ENCODE data around the gene TMEM255A.
A peak's percentile ranks its signal among the peaks of the same experiment; 100 is the strongest.

The TMEM255A gene

DNA sequence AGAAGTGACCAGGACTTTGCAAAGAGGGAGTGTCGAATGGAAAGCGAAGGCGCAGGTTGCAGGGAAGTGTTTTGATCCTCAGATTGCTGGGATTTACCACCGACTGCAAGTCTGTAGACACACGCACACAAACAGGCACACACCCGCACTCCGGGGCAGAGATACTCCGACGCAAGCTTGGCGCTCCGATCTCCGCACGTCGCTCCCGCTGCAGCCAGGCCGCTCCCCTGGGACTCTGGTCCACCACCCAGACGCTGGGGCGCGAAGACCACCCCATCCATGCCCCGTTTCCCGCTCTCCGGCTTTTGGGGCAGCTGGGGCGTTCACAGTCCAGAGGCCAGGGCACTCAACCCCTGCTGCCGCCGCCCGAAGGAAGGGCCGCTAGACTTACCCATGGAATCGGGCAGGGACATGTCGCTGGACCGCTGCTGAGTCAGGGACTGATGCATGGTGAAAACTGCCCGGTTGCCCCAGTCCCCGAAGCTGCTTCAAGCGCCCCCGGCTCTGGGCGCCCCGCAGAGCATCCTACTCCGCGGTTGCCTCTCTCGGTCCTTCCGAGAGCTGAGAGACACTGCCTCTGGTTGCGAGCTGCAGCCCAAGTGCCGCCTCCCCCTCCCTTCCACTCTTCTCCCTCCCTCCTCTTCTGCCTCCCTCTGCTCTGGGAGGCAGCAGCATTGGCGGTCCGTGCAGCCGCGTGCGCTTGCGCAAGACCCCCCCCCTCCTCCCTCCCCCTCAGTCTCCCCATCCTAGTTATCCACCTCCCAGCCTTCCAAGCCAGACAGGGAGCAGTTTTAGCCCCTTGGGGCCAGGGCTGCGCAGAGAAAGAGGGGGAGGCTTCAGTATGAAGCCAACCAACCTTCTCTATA lies at the start of gene TMEM255A:
TSS of gene TMEM255A (minus strand) at position 601 of the 866 bp plus-strand sequence. CDS start at position 449, 152 bp downstream.
- Histone ChIP-seq H3F3A (ENCODE audit: insufficient read depth) (no peaks in the 10 kb centered on the region), H3K4me2 (ENCODE audit: low read depth, low read length, poor library complexity, severe bottlenecking) (peak within 1 kb of the TSS; percentile 91), H4K20me1 (ENCODE audit: low read depth, low read length) (no peaks in the 10 kb centered on the region), H3K9me2 (replicated peaks; ENCODE audit: insufficient read depth, low read length) (no peaks in the 10 kb centered on the region), H3K36me3 (ENCODE audit: low read length) (no peaks in the 10 kb centered on the region), H3K9me3 (ENCODE audit: insufficient read depth, low read length) (no peaks in the 10 kb centered on the region), H3K4me3 (ENCODE audit: insufficient read depth, low read length, poor library complexity, severe bottlenecking) (peak within 1 kb of the TSS; percentile 63), H3K27me3 (ENCODE audit: low read length) (no peaks in the 10 kb centered on the region), H3K79me2 (ENCODE audit: insufficient read depth, low read length) (no peaks in the 10 kb centered on the region), H3K27ac (ENCODE audit: low read depth, low read length) (no peak within 1 kb of the TSS), H3K9ac (ENCODE audit: low read length) (peak within 1 kb of the TSS; percentile 60), H2AFZ (ENCODE audit: low read depth, low read length, severe bottlenecking) (peak within 1 kb of the TSS; percentile 82)
- TF ChIP-seq, protein P1, sequence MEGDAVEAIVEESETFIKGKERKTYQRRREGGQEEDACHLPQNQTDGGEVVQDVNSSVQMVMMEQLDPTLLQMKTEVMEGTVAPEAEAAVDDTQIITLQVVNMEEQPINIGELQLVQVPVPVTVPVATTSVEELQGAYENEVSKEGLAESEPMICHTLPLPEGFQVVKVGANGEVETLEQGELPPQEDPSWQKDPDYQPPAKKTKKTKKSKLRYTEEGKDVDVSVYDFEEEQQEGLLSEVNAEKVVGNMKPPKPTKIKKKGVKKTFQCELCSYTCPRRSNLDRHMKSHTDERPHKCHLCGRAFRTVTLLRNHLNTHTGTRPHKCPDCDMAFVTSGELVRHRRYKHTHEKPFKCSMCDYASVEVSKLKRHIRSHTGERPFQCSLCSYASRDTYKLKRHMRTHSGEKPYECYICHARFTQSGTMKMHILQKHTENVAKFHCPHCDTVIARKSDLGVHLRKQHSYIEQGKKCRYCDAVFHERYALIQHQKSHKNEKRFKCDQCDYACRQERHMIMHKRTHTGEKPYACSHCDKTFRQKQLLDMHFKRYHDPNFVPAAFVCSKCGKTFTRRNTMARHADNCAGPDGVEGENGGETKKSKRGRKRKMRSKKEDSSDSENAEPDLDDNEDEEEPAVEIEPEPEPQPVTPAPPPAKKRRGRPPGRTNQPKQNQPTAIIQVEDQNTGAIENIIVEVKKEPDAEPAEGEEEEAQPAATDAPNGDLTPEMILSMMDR (IDR thresholded peaks at IDR 0.05; ENCODE audit: insufficient read depth, low read length, poor library complexity, severe bottlenecking) = no peak
- TF ChIP-seq EZH2phosphoT487 (conservative IDR thresholded peaks at IDR 0.05; ENCODE audit: low read length) = no peak

DNA sequence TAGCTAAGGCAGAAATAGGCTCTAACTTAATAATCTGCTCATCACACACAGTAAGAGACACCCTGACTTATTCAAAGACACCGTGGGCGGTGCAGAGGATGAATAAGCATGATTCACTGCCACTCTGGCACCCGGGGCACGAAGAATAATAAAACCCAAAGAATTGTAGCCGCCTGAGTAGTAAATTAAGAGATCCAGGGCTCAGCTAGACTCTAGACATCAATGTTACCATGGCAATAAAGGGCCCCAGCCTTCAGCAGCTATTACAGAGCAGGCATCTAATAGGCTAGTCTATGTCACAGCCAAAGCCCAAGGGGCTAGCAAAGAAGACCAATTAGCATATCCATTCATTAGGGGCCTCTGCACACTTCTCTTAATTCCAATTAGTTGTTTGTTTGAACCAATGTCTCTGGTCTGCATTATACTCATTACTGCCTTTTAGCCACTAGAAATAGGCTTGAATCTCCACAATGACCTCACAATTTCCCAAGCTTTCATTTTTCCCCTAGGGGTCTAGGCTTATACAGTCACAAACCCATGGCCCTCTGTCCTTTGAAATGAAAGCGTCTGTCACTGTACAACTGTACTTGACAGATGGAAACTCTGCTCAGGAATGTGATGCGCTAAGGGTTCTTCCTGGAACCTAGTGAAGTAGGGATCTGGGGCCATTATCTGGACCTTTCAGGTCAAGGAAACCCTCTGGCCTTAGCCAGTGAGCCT lies 47.6 kb upstream of the TMEM255A start:
- Histone ChIP-seq H3K79me2 (ENCODE audit: insufficient read depth, low read length) (no peaks in the 10 kb centered on the region), H3F3A (ENCODE audit: insufficient read depth) (no peaks in the 10 kb centered on the region), H3K36me3 (ENCODE audit: low read length) (no peaks in the 10 kb centered on the region), H3K4me3 (ENCODE audit: insufficient read depth, low read length, poor library complexity, severe bottlenecking) (no peak overlapping the region), H3K27ac (ENCODE audit: low read depth, low read length) (no peak overlapping the region), H3K9me3 (ENCODE audit: insufficient read depth, low read length) (no peaks in the 10 kb centered on the region), H3K27me3 (ENCODE audit: low read length) (no peaks in the 10 kb centered on the region), H4K20me1 (ENCODE audit: low read depth, low read length) (no peaks in the 10 kb centered on the region), H3K9ac (ENCODE audit: low read length) (no peak overlapping the region), H3K4me2 (ENCODE audit: low read depth, low read length, poor library complexity, severe bottlenecking) (no peak overlapping the region), H2AFZ (ENCODE audit: low read depth, low read length, severe bottlenecking) (no peak overlapping the region), H3K9me2 (replicated peaks; ENCODE audit: insufficient read depth, low read length) (no peaks in the 10 kb centered on the region)
- TF ChIP-seq, protein P1 (IDR thresholded peaks at IDR 0.05; ENCODE audit: insufficient read depth, low read length, poor library complexity, severe bottlenecking) = no peak
- no peak for TF ChIP-seq EZH2phosphoT487 (conservative IDR thresholded peaks at IDR 0.05; ENCODE audit: low read length)

DNA sequence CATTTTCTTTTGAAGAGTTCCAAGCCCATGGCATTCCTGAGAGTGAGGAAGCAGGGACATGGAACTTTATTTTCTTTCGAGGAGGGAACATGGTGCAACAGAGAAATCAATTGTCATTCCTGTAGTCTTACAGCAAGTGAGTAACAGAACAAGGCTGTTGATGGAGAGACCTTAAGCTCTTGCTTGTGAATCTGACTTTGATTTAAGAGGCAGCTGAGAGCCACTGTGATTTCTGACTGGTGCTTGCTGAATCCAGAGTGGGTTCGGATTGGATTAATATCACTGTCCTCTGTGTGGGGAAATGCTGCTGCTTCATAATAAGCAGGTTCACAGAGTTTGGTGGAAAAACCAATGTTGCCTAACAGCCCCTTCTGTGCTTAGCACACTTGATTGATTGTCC lies 45.9 kb upstream of the TMEM255A start:
- TF ChIP-seq EZH2phosphoT487 (conservative IDR thresholded peaks at IDR 0.05; ENCODE audit: low read length) = no peak
- TF ChIP-seq, protein P1 (IDR thresholded peaks at IDR 0.05; ENCODE audit: insufficient read depth, low read length, poor library complexity, severe bottlenecking) = no peak
- H3K4me2 ChIP-seq (ENCODE audit: low read depth, low read length, poor library complexity, severe bottlenecking) = no peak overlapping the region
- no peaks in the 10 kb centered on the region for H3K9me2 ChIP-seq (replicated peaks; ENCODE audit: insufficient read depth, low read length)
- H3K36me3 ChIP-seq (ENCODE audit: low read length) = no peaks in the 10 kb centered on the region
- no peaks in the 10 kb centered on the region for H4K20me1 ChIP-seq (ENCODE audit: low read depth, low read length)
- H3K9ac ChIP-seq (ENCODE audit: low read length) = no peak overlapping the region
- no peak overlapping the region for H3K27ac ChIP-seq (ENCODE audit: low read depth, low read length)
- no peak overlapping the region for H3K4me3 ChIP-seq (ENCODE audit: insufficient read depth, low read length, poor library complexity, severe bottlenecking)
- no peaks in the 10 kb centered on the region for H3K79me2 ChIP-seq (ENCODE audit: insufficient read depth, low read length)
- H3K9me3 ChIP-seq (ENCODE audit: insufficient read depth, low read length) = no peaks in the 10 kb centered on the region
- no peak overlapping the region for H2AFZ ChIP-seq (ENCODE audit: low read depth, low read length, severe bottlenecking)
- H3F3A ChIP-seq (ENCODE audit: insufficient read depth) = no peaks in the 10 kb centered on the region
- H3K27me3 ChIP-seq (ENCODE audit: low read length) = no peaks in the 10 kb centered on the region

All from SU-DHL-6 (cell line).